ENCODE results near the gene ZBTB17.
"Not testable (repeated sequence)": the region's sequence is repeated elsewhere in the genome, so short reads cannot be mapped to it uniquely, and the experiment has no call there.

Gene ZBTB17

GRCh38 chr1:15892857-15893599, 82.9 kb downstream of the ZBTB17 start:
- DNase-seq = not testable (repeated sequence)

All from fibroblast of skin of abdomen (primary cell).